ENCODE data around the gene OGFOD2.

Gene OGFOD2

DNA sequence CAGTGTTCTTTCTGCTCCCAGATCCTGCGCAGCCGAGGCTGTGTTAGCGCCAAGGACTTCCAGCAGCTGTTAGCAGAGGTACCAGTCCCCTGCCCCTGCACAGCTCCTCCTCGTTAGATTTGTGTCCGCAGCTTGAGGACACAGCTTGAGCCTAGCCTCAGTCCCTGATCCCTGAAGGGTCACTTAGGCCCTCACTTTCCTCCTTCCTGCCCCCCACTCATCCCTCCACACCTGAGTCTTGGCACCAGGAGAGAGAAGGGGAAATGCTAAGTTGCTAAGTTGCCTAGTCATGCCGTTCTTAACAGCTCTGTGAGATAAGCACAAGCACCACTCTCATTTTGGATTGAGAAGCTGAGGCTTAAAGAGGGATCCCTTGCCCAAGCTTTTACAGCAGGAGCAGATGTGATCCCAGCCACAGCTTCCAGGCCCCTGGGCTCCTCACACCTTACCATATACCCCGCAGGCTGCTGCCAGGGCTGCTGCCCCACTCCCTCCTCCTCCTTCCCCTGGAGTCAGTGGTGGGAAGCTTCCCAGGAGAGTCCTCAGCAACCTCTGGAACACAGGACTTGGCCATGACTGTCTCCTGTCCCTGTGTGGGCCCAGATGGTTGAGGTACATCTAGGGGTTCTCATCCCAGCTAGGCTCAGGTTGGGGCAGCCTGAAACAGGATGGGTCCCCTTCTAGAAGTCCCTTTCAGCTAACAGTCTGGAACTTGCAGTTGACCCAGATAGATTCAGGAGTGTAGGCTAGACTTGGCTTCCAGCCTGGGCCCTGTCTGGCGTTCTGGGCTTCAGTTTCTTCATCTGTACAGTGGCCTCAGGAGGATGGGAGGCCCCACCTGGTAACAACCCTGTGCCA, 975 bp downstream of the OGFOD2 start:
- TF ChIP-seq, protein P1, sequence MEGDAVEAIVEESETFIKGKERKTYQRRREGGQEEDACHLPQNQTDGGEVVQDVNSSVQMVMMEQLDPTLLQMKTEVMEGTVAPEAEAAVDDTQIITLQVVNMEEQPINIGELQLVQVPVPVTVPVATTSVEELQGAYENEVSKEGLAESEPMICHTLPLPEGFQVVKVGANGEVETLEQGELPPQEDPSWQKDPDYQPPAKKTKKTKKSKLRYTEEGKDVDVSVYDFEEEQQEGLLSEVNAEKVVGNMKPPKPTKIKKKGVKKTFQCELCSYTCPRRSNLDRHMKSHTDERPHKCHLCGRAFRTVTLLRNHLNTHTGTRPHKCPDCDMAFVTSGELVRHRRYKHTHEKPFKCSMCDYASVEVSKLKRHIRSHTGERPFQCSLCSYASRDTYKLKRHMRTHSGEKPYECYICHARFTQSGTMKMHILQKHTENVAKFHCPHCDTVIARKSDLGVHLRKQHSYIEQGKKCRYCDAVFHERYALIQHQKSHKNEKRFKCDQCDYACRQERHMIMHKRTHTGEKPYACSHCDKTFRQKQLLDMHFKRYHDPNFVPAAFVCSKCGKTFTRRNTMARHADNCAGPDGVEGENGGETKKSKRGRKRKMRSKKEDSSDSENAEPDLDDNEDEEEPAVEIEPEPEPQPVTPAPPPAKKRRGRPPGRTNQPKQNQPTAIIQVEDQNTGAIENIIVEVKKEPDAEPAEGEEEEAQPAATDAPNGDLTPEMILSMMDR (IDR thresholded peaks at IDR 0.05; ENCODE audit: extremely low read depth, insufficient read depth, missing control alignments) = no peak
- no peak for DNase-seq (ENCODE audit: low spot score)
- in situ Hi-C loops (cut with MboI; ENCODE audit: low pct_unique_long_range_greater_than_20kb, low sequenced_read_pairs, unreplicated experiment) = no loop called here

DNA sequence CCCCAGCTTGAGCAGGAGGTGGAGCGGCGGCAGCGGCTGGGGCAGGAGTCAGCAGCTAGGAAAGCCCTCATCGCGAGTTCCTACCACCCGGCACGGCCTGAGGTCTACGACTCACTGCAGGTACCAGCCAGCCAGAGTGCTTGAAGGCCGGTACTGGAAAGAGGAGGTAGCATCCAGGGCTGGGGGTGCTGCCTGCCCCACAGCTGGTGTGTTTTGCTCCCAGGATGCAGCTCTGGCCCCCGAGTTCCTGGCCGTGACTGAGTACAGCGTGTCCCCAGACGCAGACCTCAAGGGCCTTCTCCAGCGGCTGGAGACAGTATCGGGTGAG, 1.6 kb downstream of the OGFOD2 start:
- in situ Hi-C loops (cut with MboI; ENCODE audit: low pct_unique_long_range_greater_than_20kb, low sequenced_read_pairs, unreplicated experiment) = no loop called here
- TF ChIP-seq, protein P1 (IDR thresholded peaks at IDR 0.05; ENCODE audit: extremely low read depth, insufficient read depth, missing control alignments) = no peak
- no peak for DNase-seq (ENCODE audit: low spot score)

DNA sequence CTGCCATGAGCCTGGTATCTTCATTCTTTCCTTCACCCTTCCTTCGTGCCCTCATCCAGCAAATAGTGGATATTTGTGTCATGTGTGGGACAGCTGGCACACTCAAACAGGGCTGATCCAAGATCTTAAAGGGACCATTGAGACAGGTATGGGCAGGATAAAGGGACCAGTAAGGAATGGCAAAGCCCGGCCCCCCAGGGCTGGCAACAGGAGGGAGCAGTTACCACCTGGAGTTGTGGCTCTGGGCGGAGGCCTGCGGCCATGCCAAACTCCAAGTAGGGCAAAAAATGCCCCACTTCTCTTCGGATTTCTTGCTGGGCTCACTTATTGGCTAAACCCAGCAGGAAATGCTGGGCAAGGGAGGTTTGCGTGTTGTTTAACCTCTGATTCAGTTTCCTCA, 2.1 kb downstream of the OGFOD2 start:
- DNase-seq (ENCODE audit: low spot score) = no peak
- in situ Hi-C loops (cut with MboI; ENCODE audit: low pct_unique_long_range_greater_than_20kb, low sequenced_read_pairs, unreplicated experiment) = no loop called here
- TF ChIP-seq, protein P1 (IDR thresholded peaks at IDR 0.05; ENCODE audit: extremely low read depth, insufficient read depth, missing control alignments) = no peak

DNA sequence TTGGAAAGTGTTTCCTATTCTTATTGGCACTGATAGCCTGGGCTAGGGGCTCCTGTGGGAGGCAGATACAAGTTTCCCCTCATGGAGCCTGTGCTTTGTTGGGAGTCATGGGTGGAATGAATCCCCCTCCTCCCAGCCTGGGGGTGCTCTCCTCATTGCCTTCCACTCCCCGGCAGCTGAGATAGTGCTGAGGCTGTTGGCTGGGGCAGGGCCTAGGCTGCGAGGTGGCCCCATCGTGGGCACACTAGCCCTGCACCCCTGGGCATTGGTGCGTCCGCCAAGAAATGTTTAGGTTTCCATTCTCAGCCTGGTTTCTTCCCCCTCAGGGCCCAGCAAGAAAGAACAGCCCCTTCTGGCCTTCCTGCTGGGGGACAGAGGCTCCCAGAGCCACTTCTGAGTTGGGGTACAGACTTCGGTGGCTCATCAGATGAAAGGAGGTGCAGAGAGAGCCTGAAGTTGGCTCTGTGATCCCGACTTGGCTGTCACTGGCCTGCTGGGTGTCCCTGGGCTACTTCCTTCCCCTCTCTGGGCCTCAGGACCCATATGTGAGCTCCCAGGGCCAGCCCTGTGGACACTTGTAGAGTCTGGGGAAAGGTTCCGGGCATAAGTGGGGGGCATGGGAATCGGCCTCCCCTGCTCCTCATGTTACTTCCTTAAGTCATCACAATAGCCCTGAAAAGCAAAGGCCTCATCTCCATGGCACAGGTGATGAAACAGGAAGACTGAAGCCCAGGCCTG, 2.8 kb downstream of the OGFOD2 start:
- no peak for DNase-seq (ENCODE audit: low spot score)
- in situ Hi-C loops (cut with MboI; ENCODE audit: low pct_unique_long_range_greater_than_20kb, low sequenced_read_pairs, unreplicated experiment) = no loop called here
- TF ChIP-seq, protein P1 (IDR thresholded peaks at IDR 0.05; ENCODE audit: extremely low read depth, insufficient read depth, missing control alignments) = no peak

DNA sequence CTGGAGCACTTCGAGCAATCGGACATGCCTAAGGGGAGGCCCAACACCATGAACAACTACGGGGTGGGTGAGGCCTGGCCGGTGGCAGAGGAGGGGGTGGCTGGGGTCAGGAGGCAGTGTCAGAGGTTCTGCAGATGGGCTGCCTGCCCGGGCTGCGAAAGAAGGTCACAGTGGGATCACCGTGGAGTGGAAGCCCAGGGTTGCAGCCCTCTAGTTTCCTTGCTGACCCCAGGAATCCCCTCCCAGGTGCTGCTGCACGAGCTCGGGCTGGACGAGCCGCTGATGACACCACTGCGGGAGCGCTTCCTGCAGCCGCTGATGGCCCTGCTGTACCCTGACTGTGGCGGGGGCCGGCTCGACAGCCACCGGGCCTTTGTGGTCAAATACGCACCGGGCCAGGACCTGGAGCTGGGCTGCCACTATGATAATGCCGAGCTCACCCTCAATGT, 3.5 kb downstream of the OGFOD2 start:
- DNase-seq (ENCODE audit: low spot score) = no peak
- in situ Hi-C loops (cut with MboI; ENCODE audit: low pct_unique_long_range_greater_than_20kb, low sequenced_read_pairs, unreplicated experiment) = no loop called here
- TF ChIP-seq, protein P1 (IDR thresholded peaks at IDR 0.05; ENCODE audit: extremely low read depth, insufficient read depth, missing control alignments) = no peak

DNA sequence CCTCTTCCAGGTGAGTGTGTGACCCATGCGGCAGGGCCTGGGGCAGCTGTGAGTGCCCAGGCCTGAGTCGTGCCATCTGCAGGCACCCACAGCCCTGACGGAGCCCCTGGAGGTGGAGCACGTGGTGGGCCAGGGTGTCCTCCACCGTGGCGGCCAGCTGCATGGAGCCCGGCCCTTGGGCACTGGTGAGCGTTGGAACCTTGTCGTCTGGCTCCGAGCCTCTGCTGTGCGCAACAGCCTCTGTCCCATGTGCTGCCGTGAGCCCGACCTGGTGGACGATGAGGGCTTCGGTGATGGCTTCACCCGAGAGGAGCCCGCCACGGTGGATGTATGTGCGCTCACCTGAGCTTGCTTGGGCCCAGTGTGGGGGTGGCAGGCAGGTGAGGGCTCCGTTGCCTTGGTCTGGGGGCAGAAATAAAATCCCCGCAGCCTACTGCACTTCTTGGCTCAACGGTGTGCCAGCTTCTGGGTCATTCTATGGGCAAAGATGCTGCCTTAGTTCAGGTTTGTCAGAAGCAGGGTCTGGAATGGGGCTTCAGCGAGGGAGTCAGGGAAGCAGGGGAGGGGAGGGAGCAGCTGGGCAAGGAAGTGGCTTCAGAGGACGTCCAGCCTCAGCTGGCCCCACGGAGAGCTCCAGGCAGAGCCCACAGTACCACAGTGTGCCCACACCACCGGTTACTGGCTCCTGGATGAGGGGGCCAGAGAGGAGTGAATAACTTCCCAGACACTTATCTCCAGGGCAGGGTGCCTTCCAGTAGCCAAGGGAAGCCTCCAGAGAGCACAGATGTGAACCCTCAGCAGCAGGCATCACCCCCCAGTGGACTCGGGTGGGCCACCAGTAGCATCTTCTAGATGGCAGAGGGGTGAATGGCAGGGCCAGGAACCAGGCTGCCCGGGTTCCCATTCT, 4.2 kb downstream of the OGFOD2 start:
- TF ChIP-seq, protein P1 (IDR thresholded peaks at IDR 0.05; ENCODE audit: extremely low read depth, insufficient read depth, missing control alignments) = no peak
- in situ Hi-C loops (cut with MboI; ENCODE audit: low pct_unique_long_range_greater_than_20kb, low sequenced_read_pairs, unreplicated experiment) = no loop called here
- DNase-seq (ENCODE audit: low spot score) = no peak
